Measurements from ENCODE around the gene FBXO36.

Gene FBXO36

DNA sequence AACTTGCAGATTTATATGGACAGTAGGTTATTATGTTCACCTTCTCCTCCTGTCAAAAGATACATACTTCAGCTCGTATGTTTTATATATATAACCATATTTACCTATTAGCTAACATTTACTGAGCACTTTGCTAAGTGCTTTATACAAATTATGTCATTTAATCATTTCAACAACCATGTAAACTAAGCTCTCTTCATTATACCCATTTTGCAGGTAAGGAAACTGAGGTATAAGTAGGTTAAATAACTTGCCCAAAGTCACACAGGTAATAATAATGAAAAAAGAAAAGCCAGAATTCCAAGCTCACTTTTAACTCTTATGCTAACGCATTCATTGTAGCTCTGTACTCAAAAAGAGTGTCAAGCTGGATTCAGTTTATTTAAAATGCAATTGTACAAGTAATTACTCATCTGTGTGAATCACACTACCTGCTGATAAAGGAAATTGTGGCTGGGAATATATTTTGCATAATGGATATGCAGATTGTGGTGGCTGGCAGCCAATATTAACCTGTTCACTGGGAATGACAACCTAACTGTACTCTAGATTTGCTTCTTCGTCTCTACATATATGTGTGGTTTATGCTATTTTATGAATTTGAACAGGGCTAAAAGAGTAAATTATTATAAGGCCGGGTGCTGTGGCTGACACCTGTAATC, 125.8 kb downstream of the FBXO36 start:
- no peak for DNase-seq (ENCODE audit: low read depth, low spot score)

GRCh38 chr2:230050136-230050535, 127.8 kb downstream of the FBXO36 start:
- DNase-seq (ENCODE audit: low read depth, low spot score), result no peak

- DNase-seq (ENCODE audit: low read depth, low spot score), result no peak
These were observed 130.0 kb downstream of the FBXO36 start for GRCh38 chr2:230052299-230052698.

DNA sequence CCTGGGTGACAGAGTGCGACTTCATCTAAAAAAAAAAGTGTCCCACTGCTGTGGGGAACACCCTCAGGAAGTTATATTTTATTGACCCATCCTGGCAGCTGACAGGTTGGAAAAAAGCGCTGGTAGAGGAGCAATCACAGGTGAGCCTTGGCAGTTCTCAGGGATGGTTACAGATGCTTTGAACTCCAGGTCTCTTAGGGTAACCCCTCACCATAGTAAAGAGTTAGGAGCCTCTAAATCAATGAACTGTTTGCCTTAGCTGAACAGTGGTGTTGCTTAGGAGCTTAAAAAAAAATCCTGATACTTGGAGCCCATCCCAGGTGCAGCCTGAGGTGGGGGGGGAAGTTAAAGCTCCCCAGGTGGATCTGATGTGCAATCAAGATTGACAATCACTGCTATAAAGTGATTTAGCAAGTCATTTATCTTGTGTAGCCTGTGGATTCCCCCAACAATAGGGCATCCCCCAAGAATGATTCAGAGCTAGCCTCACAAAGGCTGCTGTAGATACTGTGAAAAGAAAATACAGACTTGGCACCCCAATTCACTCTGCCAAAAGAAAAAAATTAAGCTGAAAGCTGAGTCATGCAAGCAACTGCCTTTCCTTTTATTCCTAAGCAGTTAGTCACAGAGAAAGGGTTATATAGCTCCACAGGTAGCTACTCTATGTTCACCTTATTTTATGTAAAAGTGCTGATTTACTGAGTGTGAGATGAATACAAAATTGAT, 131.6 kb downstream of the FBXO36 start:
- DNase-seq (ENCODE audit: low read depth, low spot score), result no peak

DNA sequence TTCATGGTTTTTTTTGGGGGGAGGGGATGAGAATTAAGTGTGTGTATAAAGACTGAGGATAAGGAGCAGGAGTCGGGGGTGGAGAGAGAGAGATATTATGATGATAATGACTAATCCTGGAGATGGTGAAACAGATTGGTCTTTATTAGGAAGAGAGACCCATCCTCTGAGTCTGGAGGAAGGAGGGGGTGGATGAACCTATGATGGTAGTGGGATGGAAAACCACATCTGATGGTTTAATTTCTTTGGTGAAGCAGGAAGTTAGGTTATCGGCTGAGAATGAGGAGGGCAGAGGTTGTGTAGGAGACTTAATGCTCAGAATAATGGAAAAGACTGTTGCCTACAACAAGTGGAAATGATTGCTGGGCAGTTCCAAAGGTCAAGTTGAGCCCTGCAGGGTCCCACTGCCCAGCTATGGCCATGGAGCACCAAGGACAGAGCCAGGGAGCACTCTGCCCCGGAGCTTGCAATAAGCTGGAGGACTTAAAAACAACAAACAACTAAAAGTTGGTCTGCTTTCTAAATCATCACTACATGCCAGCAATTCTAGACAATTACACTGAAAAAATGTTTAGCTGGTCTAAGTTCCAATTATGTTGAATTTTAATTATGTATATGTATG, 138.5 kb downstream of the FBXO36 start:
- DNase-seq (ENCODE audit: low read depth, low spot score), result no peak

Measured in ELF-1 (cell line).